Esophagus muscularis mucosa (tissue), 4 donors: ENCODE results near the gene TPR. TPM values are rescaled to one million over a fixed set of nuclear protein-coding genes. Genes with fewer than 3 reads are reported as not detected.

Source experiments
- DNase-seq: peaks from one replicate; pipeline ENCODE4 v3.0.0-alpha.2; 2017; ENCODE audit errors: extremely low spot score
- H3K27ac ChIP-seq, 4 donors: fragments of 200-600 bp; sonication (generic); replicated peaks in 1 of 4; 1 replicate in 3 of 4; 2 replicates in 1 of 4; pipeline ENCODE4 v1.5.1; 2016 to 2019; ENCODE audit warnings: mild to moderate bottlenecking in 1 of 4
- H3K27me3 ChIP-seq, 4 donors: fragments of 200-600 bp; sonication (generic); one replicate each; pipeline versions ENCODE4 v1.5.1 to v1.6.0; 2016 to 2019
- H3K36me3 ChIP-seq, 4 donors: fragments of 200-600 bp; sonication (generic); one replicate each; pipeline ENCODE4 v1.5.1; 2016 to 2019
- H3K4me1 ChIP-seq, 4 donors: fragments of 200-600 bp; sonication (generic); one replicate each; pipeline ENCODE4 v1.5.1; 2016 to 2019
- H3K4me3 ChIP-seq, 4 donors: fragments of 200-600 bp; sonication (generic); 1 replicate in 2 of 4; 2 replicates in 2 of 4; pipeline ENCODE4 v1.5.1; 2016 to 2019; ENCODE audit warnings: mild to moderate bottlenecking in 4 of 4, moderate library complexity in 1 of 4
- H3K9me3 ChIP-seq, 4 donors: fragments of 200-600 bp; sonication (generic); 1 replicate in 3 of 4; 2 replicates in 1 of 4; pipeline ENCODE4 v1.5.1; 2016 to 2019
- CTCF ChIP-seq, 3 experiments: fragments of 200-600 bp in 2 of 3; fragments of 450-650 bp in 1 of 3; sonication (generic) in 2 of 3; IDR thresholded peaks; one replicate each; pipeline ENCODE4 v1.5.1; 2017 to 2019; ENCODE audit warnings: antibody characterized with exemption in 3 of 3, mild to moderate bottlenecking in 2 of 3, moderate library complexity in 1 of 3
- EP300 ChIP-seq: sonication (generic); formaldehyde crosslinking; IDR thresholded peaks from one replicate; pipeline ENCODE4 v1.6.1; 2017; ENCODE audit warnings: antibody characterized with exemption
- POLR2A ChIP-seq: fragments of 450-650 bp; IDR thresholded peaks from one replicate; pipeline ENCODE4 v1.6.1; 2017; ENCODE audit warnings: antibody characterized with exemption, moderate library complexity, mild to moderate bottlenecking, low read depth
- POLR2AphosphoS5 ChIP-seq, 2 donors: sonication (generic); formaldehyde crosslinking; IDR thresholded peaks; one replicate each; pipeline ENCODE4 v1.6.1; 2017; ENCODE audit warnings: antibody characterized with exemption in 2 of 2
- WGBS: methylation state at CpG from one replicate; pipeline ENCODE4 v1.1.5; 2018; 5-methylcytosine and 5-hydroxymethylcytosine counted together
- intact Hi-C: fragments of 100-400 bp; cut with DNase I; formaldehyde crosslinking; loops from one replicate; pipeline ENCODE4 v1.15.1; 2023
- total RNA-seq, 4 donors: library from RNA; depleted of rRNA; stranded (reverse); fragments of >200 nt; gene quantifications; one replicate each; pipeline versions ENCODE4 v1.1.0 to v1.2.1, GENCODE V29; 2016

The TPR gene
- total RNA-seq, 4 donors from 2014 or later: 61.6 to 78.3 (median 72.8) TPM

GRCh38 chr1:186323865-186324264 is 51.2 kb downstream of the TPR start:
- no peaks in the 10 kb centered on the region for H3K4me1 ChIP-seq
- H3K36me3 ChIP-seq: peaks cover 56 to 92% (median 76%) of the 10 kb centered on the region in 4 donors
- no peak overlapping the region for H3K27ac ChIP-seq
- DNase-seq: no peak
- H3K27me3 ChIP-seq: no peaks in the 10 kb centered on the region
- H3K9me3 ChIP-seq: no peaks in the 10 kb centered on the region
- H3K4me3 ChIP-seq: no peak overlapping the region
- TF ChIP-seq POLR2A: no peak
- no peak for TF ChIP-seq POLR2AphosphoS5 (IDR thresholded peaks at IDR 0.05)
- TF ChIP-seq EP300: no peak
- no peak for TF ChIP-seq CTCF (IDR thresholded peaks at IDR 0.05)
- intact Hi-C loops: loop anchor here (5.0 kb wide), 1 partner anchor 33 kb away; no protein-coding TSS in a partner anchor
- 93% methylated on average over 4 of the region's 4 CpGs for WGBS

GRCh38 chr1:186315570-186315969 is 59.5 kb downstream of the TPR start:
- no peak for DNase-seq
- Histone ChIP-seq H3K27me3 (no peaks in the 10 kb centered on the region), H3K4me3 (no peak overlapping the region), H3K36me3 (peaks cover 61 to 100% (median 82%) of the 10 kb centered on the region in 4 donors), H3K9me3 (no peaks in the 10 kb centered on the region), H3K4me1 (no peaks in the 10 kb centered on the region), H3K27ac (no peak overlapping the region)
- WGBS: 91% methylated on average over 3 of the region's 3 CpGs
- TF ChIP-seq EP300: no peak
- no peak for TF ChIP-seq CTCF (IDR thresholded peaks at IDR 0.05)
- no peak for TF ChIP-seq POLR2AphosphoS5 (IDR thresholded peaks at IDR 0.05)
- TF ChIP-seq POLR2A: no peak
- intact Hi-C loops: no loop called here

GRCh38 chr1:186311375-186312051 is 63.5 kb downstream of the TPR start:
- TF ChIP-seq CTCF (IDR thresholded peaks at IDR 0.05) (no peak), POLR2AphosphoS5 (IDR thresholded peaks at IDR 0.05) (no peak), EP300 (no peak), POLR2A (no peak)
- no peak for DNase-seq
- no peak overlapping the region for H3K27ac ChIP-seq
- intact Hi-C loops: no loop called here
- H3K9me3 ChIP-seq: no peaks in the 10 kb centered on the region
- no peaks in the 10 kb centered on the region for H3K27me3 ChIP-seq
- H3K36me3 ChIP-seq: peaks cover 27 to 68% (median 44%) of the 10 kb centered on the region in 4 donors
- no peaks in the 10 kb centered on the region for H3K4me1 ChIP-seq
- 98% methylated on average over 3 of the region's 3 CpGs for WGBS
- H3K4me3 ChIP-seq: no peak overlapping the region

- no peak for TF ChIP-seq POLR2A
- no peak for TF ChIP-seq EP300
- no peak for TF ChIP-seq POLR2AphosphoS5 (IDR thresholded peaks at IDR 0.05)
- no peak for TF ChIP-seq CTCF (IDR thresholded peaks at IDR 0.05)
- intact Hi-C loops: no loop called here
- DNase-seq: no peak
- Histone ChIP-seq H3K4me1 (peaks cover 0 to 4% (median 0%) of the 10 kb centered on the region in 4 donors), H3K27me3 (no peaks in the 10 kb centered on the region), H3K36me3 (peaks cover 15 to 56% (median 36%) of the 10 kb centered on the region in 4 donors), H3K4me3 (no peak overlapping the region), H3K27ac (no peak overlapping the region), H3K9me3 (no peaks in the 10 kb centered on the region)
- 97% methylated on average over 4 of the region's 4 CpGs for WGBS
Observed at GRCh38 chr1:186310307-186310706, 64.7 kb downstream of the TPR start.
